Measurements from ENCODE around the gene FGF6.

Gene FGF6

GRCh38 chr12:4447151-4447550 lies 1.5 kb upstream of the FGF6 start:
- no peak for TF ChIP-seq CTCF (IDR thresholded peaks at IDR 0.05; ENCODE audit: low read length, missing control alignments)
- no peak overlapping the region for H3K4me3 ChIP-seq (replicated peaks; ENCODE audit: low read depth, low read length)
- DNase-seq (ENCODE audit: low read depth), result no peak

- no peak overlapping the region for H3K4me3 ChIP-seq (replicated peaks; ENCODE audit: low read depth, low read length)
- TF ChIP-seq CTCF (IDR thresholded peaks at IDR 0.05; ENCODE audit: low read length, missing control alignments), result no peak
- DNase-seq (ENCODE audit: low read depth), result no peak
Observed at GRCh38 chr12:4446335-4446734, 720 bp upstream of the FGF6 start.

GRCh38 chr12:4444031-4444430 lies 1.6 kb downstream of the FGF6 start:
- TF ChIP-seq CTCF (IDR thresholded peaks at IDR 0.05; ENCODE audit: low read length, missing control alignments), result no peak
- DNase-seq (ENCODE audit: low read depth), result no peak
- no peak overlapping the region for H3K4me3 ChIP-seq (replicated peaks; ENCODE audit: low read depth, low read length)

- no peak for TF ChIP-seq CTCF (IDR thresholded peaks at IDR 0.05; ENCODE audit: low read length, missing control alignments)
- DNase-seq (ENCODE audit: low read depth), result no peak
- no peak overlapping the region for H3K4me3 ChIP-seq (replicated peaks; ENCODE audit: low read depth, low read length)
Observed at GRCh38 chr12:4443616-4444015, 2.0 kb downstream of the FGF6 start.

GRCh38 chr12:4441355-4442335 lies 4.0 kb downstream of the FGF6 start:
- H3K4me3 ChIP-seq (replicated peaks; ENCODE audit: low read depth, low read length), result no peak overlapping the region
- DNase-seq (ENCODE audit: low read depth), result no peak
- TF ChIP-seq CTCF (IDR thresholded peaks at IDR 0.05; ENCODE audit: low read length, missing control alignments), result no peak

GRCh38 chr12:4440187-4440941 lies 5.3 kb downstream of the FGF6 start:
- no peak overlapping the region for H3K4me3 ChIP-seq (replicated peaks; ENCODE audit: low read depth, low read length)
- no peak for TF ChIP-seq CTCF (IDR thresholded peaks at IDR 0.05; ENCODE audit: low read length, missing control alignments)
- DNase-seq (ENCODE audit: low read depth), result no peak
